Neural crest cell (in vitro differentiated cells): ENCODE measurements around the gene SBK3. TPM values are rescaled to one million over a fixed set of nuclear protein-coding genes. Genes with fewer than 3 reads are reported as not detected.

Experiments used
- total RNA-seq: library from RNA; stranded (reverse); gene quantifications from 2 replicates; pipeline ENCODE4 v1.2.1, GENCODE V29; 2021

SBK3 gene
- total RNA-seq, 1 donor from 2014 or later = 0.68 TPM

Other genes starting within 250 kb of the SBK3 start
- not detected in 2 replicates for gene TMEM150B, start 220.2 kb downstream of the SBK3 start, total RNA-seq
- gene KMT5C, start 205.7 kb downstream of the SBK3 start, total RNA-seq = 32.9 and 35.2 TPM in 2 replicates
- gene COX6B2, start 190.8 kb downstream of the SBK3 start, total RNA-seq = 0.16 TPM in 1 of 2 replicates, not detected in the other
- gene GARIN5B, start 182.3 kb downstream of the SBK3 start, total RNA-seq = not detected in 2 replicates
- gene IL11, start 175.1 kb downstream of the SBK3 start, total RNA-seq = 0.56 and 0.59 TPM in 2 replicates
- gene TMEM190, start 168.7 kb downstream of the SBK3 start, total RNA-seq = not detected in 2 replicates
- 0.40 and 0.71 TPM in 2 replicates for gene TMEM238, start 161.3 kb downstream of the SBK3 start, total RNA-seq
- 1,888 and 1,936 TPM in 2 replicates for gene RPL28, start 159.6 kb downstream of the SBK3 start, total RNA-seq
- 243 and 269 TPM in 2 replicates for gene UBE2S, start 137.8 kb downstream of the SBK3 start, total RNA-seq
- gene SHISA7, start 102.2 kb downstream of the SBK3 start, total RNA-seq = 0.54 and 0.59 TPM in 2 replicates
- gene ISOC2, start 83.9 kb downstream of the SBK3 start, total RNA-seq = 34.3 and 36.7 TPM in 2 replicates
- not detected in 2 replicates for gene C19orf85, start 80.8 kb downstream of the SBK3 start, total RNA-seq
- 14.8 and 15.0 TPM in 2 replicates for gene ZNF628, start 68.9 kb downstream of the SBK3 start, total RNA-seq
- gene NAT14, start 60.4 kb downstream of the SBK3 start, total RNA-seq = 81.1 and 87.9 TPM in 2 replicates
- 1.3 and 1.5 TPM in 2 replicates for gene SSC5D, start 57.1 kb downstream of the SBK3 start, total RNA-seq
- gene SBK2, start 8.4 kb downstream of the SBK3 start, total RNA-seq = not detected in 2 replicates
- gene ZNF579, start 35.3 kb upstream of the SBK3 start, total RNA-seq = 28.2 and 29.1 TPM in 2 replicates
- 31.6 and 31.8 TPM in 2 replicates for gene FIZ1, start 54.0 kb upstream of the SBK3 start, total RNA-seq
- gene ZNF524, start 54.7 kb upstream of the SBK3 start, total RNA-seq = 6.1 and 6.7 TPM in 2 replicates
- gene ZNF865, start 60.1 kb upstream of the SBK3 start, total RNA-seq = 20.3 TPM in 2 replicates
- 11.0 and 12.4 TPM in 2 replicates for gene ZNF784, start 79.0 kb upstream of the SBK3 start, total RNA-seq
- gene ZNF580, start 95.5 kb upstream of the SBK3 start, total RNA-seq = 39.1 and 41.8 TPM in 2 replicates
- gene ZNF581, start 98.1 kb upstream of the SBK3 start, total RNA-seq = 40.8 and 41.9 TPM in 2 replicates
- 18.7 and 18.9 TPM in 2 replicates for gene CCDC106, start 102.7 kb upstream of the SBK3 start, total RNA-seq
- 342 and 365 TPM in 2 replicates for gene U2AF2, start 109.5 kb upstream of the SBK3 start, total RNA-seq
- gene EPN1, start 129.7 kb upstream of the SBK3 start, total RNA-seq = 129 and 130 TPM in 2 replicates
- gene NLRP9, start 192.9 kb upstream of the SBK3 start, total RNA-seq = not detected in 2 replicates
- gene RFPL4A, start 213.6 kb upstream of the SBK3 start, total RNA-seq = not detected in 2 replicates
- not detected in 2 replicates for gene RFPL4AL1, start 223.6 kb upstream of the SBK3 start, total RNA-seq